Pancreas (tissue), 10 donors: Measurements from ENCODE around the gene PPP2R2C. TPM values are rescaled to one million over a fixed set of nuclear protein-coding genes. Genes with fewer than 3 reads are reported as not detected.

Source experiments
- ATAC-seq, 4 donors: fragments of 200-7000 bp; cut with Tn5 transposase; one replicate each; pipeline versions ENCODE4 v1.8.0 to v1.9.1; 2020; ENCODE audit warnings: mild to moderate bottlenecking in 4 of 4, moderate library complexity in 4 of 4
- DNase-seq, 6 donors: peaks; one replicate each; pipeline ENCODE4 v3.0.0-alpha.2; 2020
- FAIRE-seq: peaks from 2 replicates; lab custom pipeline; 2012; peaks lifted over from hg19 to GRCh38; lab: Jason Lieb, UNC
- H3K27ac ChIP-seq, 4 donors: fragments of 200-600 bp; sonication (generic); 1 replicate in 3 of 4; 2 replicates in 1 of 4; pipeline versions ENCODE4 v1.5.0 to v1.8.0; 2020
- H3K27me3 ChIP-seq, 4 donors: fragments of 200-600 bp; one replicate each; pipeline ENCODE4 v1.8.0; 2021
- H3K36me3 ChIP-seq, 3 donors: fragments of 200-600 bp; sonication (generic) in 1 of 3; one replicate each; pipeline versions ENCODE4 v1.5.0 to v1.8.0; 2020 to 2021
- H3K4me1 ChIP-seq, 3 donors: fragments of 200-600 bp; one replicate each; pipeline ENCODE4 v1.8.0; 2021
- H3K4me3 ChIP-seq, 4 donors: fragments of 200-600 bp; sonication (generic) in 2 of 4; one replicate each; pipeline versions ENCODE4 v1.5.0 to v1.8.0; 2020 to 2021
- H3K9me3 ChIP-seq, 4 donors: fragments of 200-600 bp; one replicate each; pipeline ENCODE4 v1.8.0; 2021
- WGBS, 2 donors: extraction: QIAGEN DNeasy Blood & Tissue Kit; methylation state at CpG; one replicate each; pipeline ENCODE4 v1.1.7; 2013; 5-methylcytosine and 5-hydroxymethylcytosine counted together
- intact Hi-C, 3 donors: fragments of 100-400 bp; cut with DNase I; formaldehyde crosslinking; loops; one replicate each; pipeline versions ENCODE4 v1.11.1 to v1.14.2; 2022
- polyA plus RNA-seq, 2 donors: library from polyadenylated mRNA; stranded (reverse); fragments of 200-250 nt; gene quantifications; one replicate each; pipeline ENCODE4 v1.2.3, GENCODE V29; 2013
- total RNA-seq, 6 donors: library from RNA; stranded (reverse); fragmentation: NEBNext Ultra II Directional in 4 of 6; extraction: Animal tissue kit (Norgen Biotek cat#: 25700) in 4 of 6; gene quantifications; one replicate each; pipeline versions ENCODE4 v1.2.1 to v1.2.4, GENCODE V29; 2021 to 2023
- TF ChIP-seq, protein P1 (sequence below), 4 donors: fragments of 200-600 bp; sonication (generic) in 3 of 4; IDR thresholded peaks; one replicate each; pipeline versions ENCODE4 v1.5.0 to v1.8.0; 2021; ENCODE audit warnings: antibody characterized with exemption in 4 of 4
- donor health status: healthy with polysubstance abuse.
- donor health status: DM: no; HTN: no; CAD: no; lungs with moderate emphysema.
- donor health status: DM: no; HTN: no; CAD: no.
- donor health status: control.
- donor health status: control.
- donor health status: Bipolar disorder and iron deficiency.
- donor health status: DM: yes; HTN: yes; CAD: no.
- donor health status: DM: no; HTN: no; CAD: no.
- donor health status: DM: no; HTN: no; CAD: no.
- donor health status: DM: yes; HTN: yes; CAD: no.

PPP2R2C gene
- total and polyA plus RNA-seq, 8 donors: 0.05 to 2.0 (median 0.55) TPM

DNA sequence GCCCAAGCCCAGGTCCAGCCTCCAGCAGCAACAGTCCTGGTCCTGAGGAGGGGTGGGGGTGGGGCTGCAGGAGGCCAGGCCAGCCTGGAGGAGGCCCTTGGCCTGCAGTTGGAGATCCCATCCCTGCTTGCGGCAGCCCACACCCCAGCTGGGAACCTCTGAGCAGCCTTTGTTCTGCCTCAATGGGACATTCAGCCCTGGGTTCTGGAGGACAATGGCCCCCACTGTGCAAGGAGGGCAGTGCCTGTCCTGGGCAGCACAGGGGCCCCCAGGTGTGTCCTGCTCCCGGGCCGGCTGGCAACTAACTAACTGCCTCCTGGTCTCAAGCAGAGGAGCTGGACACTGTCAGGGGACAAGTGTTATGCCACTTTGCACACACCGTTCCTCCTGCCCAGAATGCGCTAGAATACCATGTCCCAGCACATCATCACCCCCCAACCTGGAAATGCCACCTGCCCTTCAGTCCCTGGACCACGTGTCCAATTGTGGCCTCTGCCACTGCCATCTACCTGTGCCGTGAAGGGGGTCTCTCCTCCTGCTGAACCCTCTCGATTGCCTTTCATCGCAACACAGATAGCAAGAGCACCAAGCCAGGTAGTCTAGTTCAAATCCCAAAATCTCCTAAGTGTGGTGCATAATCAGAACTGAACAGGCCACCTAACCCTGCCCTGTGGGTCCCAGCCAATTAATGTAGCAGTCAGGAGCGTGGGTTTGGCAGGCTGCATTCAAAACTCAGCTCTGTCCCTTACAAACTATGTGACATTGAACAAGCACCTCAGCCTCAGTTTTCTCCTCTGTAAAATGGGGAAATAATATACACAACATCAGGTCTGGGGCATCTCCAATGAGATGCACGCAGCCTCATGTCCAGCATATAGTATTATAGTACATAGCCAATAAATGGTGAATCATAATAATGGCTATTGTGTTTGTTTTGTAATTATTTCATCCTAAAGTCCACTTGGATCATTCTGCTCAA lies 8.8 kb downstream of the PPP2R2C start:
- FAIRE-seq (no peak), ATAC-seq (no peak), DNase-seq (peak in 1 of 6 donors; percentile 41)
- Histone ChIP-seq H3K27ac (no peak overlapping the region), H3K4me3 (no peak overlapping the region), H3K27me3 (peaks cover 0 to 7% (median 0%) of the 10 kb centered on the region in 4 donors), H3K36me3 (no peaks in the 10 kb centered on the region), H3K9me3 (no peaks in the 10 kb centered on the region), H3K4me1 (no peaks in the 10 kb centered on the region)
- intact Hi-C loops: no loop called here
- 49 to 51% methylated on average over 11 of the region's 11 CpGs for WGBS, 2 donors
- TF ChIP-seq, protein P1, sequence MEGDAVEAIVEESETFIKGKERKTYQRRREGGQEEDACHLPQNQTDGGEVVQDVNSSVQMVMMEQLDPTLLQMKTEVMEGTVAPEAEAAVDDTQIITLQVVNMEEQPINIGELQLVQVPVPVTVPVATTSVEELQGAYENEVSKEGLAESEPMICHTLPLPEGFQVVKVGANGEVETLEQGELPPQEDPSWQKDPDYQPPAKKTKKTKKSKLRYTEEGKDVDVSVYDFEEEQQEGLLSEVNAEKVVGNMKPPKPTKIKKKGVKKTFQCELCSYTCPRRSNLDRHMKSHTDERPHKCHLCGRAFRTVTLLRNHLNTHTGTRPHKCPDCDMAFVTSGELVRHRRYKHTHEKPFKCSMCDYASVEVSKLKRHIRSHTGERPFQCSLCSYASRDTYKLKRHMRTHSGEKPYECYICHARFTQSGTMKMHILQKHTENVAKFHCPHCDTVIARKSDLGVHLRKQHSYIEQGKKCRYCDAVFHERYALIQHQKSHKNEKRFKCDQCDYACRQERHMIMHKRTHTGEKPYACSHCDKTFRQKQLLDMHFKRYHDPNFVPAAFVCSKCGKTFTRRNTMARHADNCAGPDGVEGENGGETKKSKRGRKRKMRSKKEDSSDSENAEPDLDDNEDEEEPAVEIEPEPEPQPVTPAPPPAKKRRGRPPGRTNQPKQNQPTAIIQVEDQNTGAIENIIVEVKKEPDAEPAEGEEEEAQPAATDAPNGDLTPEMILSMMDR (IDR thresholded peaks at IDR 0.05): no peak

DNA sequence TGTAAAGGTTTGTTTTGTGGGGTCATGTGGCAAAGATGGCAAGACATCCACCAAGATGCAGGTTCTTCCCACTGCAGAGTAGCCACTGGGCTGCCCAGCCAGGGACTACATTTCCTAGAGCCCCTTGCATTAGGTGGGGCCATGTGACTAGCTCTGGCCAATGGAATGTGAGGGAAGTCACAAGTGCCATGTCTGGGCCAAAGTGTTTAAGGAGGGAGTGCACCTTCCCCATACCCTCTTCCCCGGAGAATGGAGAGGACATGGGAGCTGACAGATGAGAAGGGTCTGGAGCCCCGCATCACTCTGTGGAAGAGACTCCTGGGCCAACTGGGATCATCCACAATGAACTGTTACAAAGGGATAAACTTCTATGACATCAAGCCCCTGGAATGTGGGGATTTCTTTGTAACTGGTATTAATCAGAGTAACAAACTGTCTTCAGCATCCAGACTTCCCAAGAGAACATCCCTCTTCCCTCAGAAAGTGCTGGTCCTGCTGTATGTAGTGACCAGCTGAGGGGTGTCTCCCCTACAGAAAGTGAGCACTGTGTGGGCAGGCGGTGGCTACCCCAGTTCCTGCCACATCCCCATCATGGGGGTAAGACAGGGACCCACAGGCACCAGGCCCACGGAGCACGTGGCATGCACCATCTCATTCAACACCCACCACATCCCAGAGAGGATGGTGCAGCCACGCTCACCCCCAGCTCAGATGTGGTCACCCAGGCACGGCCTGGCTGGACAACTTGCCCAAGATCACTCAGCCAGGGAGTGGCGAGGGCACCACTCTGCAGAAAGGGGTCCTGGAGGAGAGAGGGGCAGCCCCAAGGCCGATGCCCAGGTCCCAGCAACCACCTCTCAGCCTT lies 10.9 kb downstream of the PPP2R2C start:
- no peak overlapping the region for H3K27ac ChIP-seq
- no peaks in the 10 kb centered on the region for H3K36me3 ChIP-seq
- peaks cover 0 to 7% (median 0%) of the 10 kb centered on the region in 4 donors for H3K27me3 ChIP-seq
- no peak overlapping the region for H3K4me3 ChIP-seq
- WGBS, 2 donors: 67 to 78% methylated on average over 9 of the region's 9 CpGs
- DNase-seq (peak in 1 of 6 donors; percentile 20), ATAC-seq (no peak), FAIRE-seq (no peak)
- intact Hi-C loops: no loop called here
- H3K4me1 ChIP-seq: no peaks in the 10 kb centered on the region
- TF ChIP-seq, protein P1 (IDR thresholded peaks at IDR 0.05): no peak
- no peaks in the 10 kb centered on the region for H3K9me3 ChIP-seq

DNA sequence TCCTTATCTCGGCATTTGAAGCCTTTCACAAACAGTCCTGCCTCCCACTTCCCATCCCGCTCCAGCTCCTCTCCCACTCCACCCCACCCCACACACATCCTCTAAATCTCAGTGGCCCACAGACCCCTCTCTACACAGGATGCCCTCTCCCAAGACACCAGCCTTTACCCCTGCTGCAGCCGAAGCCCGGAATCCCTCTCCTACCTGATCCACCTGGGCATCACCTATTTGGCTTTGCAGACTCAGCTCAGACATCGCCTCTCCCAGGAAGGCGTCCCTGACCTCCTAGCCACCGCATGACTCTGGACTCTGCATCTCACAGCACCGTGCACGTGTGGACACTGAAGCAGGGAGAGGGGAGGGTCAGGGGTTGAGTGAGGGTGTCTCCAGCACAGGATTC lies 11.5 kb downstream of the PPP2R2C start:
- ATAC-seq: no peak
- no peaks in the 10 kb centered on the region for H3K36me3 ChIP-seq
- intact Hi-C loops: no loop called here
- H3K4me3 ChIP-seq: no peak overlapping the region
- no peaks in the 10 kb centered on the region for H3K9me3 ChIP-seq
- no peak for DNase-seq
- H3K27ac ChIP-seq: no peak overlapping the region
- TF ChIP-seq, protein P1 (IDR thresholded peaks at IDR 0.05): no peak
- H3K4me1 ChIP-seq: no peaks in the 10 kb centered on the region
- FAIRE-seq: no peak
- WGBS, 2 donors: 40 to 48% methylated on average over 9 of the region's 9 CpGs
- H3K27me3 ChIP-seq: peaks cover 0 to 7% (median 0%) of the 10 kb centered on the region in 4 donors

DNA sequence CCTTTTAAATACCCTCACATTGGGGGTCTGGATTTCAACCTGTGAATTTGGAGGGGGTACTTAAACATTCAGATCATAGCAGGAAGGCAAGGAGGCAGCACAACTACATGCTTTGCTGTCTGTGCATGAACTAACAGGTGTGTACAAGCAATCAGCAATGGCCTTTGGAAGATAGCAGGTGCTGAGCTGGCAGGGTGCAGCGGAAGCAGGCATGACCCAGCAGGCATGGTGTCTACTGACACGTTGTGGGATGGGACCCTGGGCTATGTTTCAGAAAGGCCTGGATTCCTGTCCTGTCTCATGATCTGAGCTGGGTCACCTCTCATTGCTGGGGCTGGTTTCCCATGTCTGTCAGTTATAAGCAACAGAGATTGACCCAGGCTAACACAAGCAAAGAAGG lies 13.9 kb downstream of the PPP2R2C start:
- DNase-seq: no peak
- no peaks in the 10 kb centered on the region for H3K36me3 ChIP-seq
- ATAC-seq: no peak
- intact Hi-C loops: no loop called here
- H3K9me3 ChIP-seq: no peaks in the 10 kb centered on the region
- FAIRE-seq: no peak
- WGBS, 2 donors: 63 to 74% methylated on average over 2 of the region's 2 CpGs
- H3K4me1 ChIP-seq: no peaks in the 10 kb centered on the region
- H3K27me3 ChIP-seq: peaks cover 0 to 7% (median 0%) of the 10 kb centered on the region in 4 donors
- no peak overlapping the region for H3K27ac ChIP-seq
- TF ChIP-seq, protein P1 (IDR thresholded peaks at IDR 0.05): no peak
- H3K4me3 ChIP-seq: no peak overlapping the region
